Measurements from ENCODE around the gene NINJ1.

The NINJ1 gene

DNA sequence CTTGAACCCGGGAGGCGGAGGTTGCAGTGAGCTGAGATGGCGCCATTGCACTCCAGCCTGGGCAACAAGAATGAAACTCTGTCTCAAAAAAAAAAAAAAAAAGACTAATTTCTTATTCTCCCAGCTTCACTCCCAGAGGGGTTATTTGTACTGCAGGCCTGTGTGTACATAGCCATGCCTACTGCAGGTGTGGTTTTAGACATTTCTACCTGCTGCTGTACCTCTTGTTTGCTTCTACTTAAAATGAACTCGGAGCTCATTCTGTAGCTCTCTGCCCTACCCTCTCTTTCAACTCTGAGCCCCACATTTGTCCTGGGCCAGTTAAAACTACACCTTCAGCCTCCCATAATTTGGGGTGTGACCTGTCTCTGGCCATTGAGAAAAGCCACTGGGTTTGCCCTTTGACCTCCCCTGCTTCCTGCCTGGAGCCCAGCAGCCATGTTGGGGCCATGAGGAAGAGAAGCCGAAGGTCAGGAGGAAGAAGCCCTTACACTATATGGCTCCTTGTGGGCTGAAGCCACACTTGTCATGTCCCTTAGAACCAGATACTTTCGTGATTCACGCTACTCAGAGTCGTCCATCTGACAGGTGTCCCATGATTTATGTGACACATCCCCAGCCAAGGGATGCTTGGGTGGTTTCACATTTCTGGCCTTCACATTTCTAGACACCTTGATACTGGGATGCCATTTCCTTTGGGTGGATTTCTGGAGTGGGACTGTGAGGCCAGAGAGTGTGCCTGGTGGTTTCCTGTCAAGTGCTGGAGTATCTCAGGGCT is 47.4 kb downstream of the NINJ1 start:
- no peak for DNase-seq

DNA sequence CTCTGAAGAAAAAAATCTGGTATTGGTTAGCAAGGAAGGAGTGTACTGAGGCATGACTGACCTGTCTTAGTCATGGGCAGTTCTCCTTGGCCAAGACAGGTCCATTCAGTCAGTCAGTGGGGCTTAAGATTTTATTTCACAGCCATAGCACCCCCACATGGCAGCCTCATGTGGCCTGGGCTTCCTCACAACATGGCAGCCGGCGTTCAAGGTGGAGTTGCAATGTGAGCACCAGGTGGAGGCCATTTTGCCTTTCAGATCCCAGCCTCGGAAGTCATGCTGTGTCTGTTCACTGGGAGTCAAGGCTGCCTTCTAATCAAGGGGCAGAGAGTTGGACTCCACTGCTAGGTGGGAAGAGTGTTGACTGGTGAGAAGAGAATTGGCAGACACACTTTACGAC is 48.4 kb downstream of the NINJ1 start:
- DNase-seq, result no peak

DNA sequence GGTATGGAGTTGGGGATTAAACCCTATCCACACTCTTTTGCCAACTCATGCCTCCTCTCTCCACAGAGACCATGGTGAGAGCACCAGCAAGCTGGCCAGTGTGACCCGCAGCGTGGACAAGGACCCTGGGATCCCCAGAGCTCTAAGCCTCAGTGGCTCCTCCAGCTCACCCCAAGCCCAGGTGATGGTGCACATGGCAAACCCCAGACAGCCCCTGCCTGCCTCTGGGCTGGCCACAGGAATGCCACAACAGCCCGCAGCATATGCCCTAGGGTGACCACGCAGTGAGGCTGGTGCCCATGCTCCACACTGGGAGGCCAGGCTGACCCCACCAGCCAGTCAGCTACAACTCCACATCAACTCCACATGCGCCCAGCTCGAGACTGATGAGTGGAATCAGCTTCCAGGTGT is 49.6 kb downstream of the NINJ1 start:
- no peak for DNase-seq

DNA sequence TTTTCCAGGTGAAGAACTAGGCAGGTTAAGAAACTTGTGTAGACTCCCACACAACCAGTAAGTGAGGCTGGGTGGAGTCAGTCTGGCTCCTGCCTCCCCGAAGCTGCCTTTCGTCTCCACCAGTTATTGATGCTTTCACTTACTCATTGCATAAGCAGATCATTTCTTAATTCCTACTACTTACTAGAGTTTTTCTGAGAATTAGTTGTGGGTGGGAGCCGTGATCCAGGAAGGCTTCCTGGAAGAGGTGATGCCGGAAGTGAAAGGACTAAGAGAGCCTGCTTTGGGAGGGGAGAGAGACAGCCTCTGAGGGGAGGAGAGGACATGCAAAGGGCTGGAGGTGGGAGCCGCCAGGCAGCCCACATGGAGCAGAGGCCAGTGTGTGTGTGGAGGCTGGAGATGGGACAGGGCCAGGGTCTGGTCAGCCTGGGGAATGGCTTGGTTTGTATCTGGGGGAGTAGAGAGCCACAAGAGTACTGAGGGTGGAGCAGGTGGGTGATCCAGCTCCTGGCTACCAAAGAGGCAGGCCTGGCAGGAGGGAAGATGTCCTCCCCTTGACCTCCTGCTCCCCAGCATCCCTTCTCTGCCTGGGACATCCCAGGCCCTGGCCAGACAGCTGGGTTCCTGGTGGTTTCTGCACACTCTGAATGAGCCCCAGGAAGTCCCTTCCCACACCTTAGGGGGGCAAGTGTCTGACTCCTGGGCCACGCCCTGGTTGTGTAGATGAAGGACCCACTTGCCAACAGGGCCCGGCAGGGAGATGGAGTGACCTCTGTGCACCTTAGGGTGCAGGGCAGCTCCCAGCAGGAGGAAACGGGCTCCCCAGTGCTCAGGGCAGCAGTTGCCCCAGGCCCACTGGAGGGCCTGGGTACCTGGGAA is 50.2 kb downstream of the NINJ1 start:
- DNase-seq, result no peak

DNA sequence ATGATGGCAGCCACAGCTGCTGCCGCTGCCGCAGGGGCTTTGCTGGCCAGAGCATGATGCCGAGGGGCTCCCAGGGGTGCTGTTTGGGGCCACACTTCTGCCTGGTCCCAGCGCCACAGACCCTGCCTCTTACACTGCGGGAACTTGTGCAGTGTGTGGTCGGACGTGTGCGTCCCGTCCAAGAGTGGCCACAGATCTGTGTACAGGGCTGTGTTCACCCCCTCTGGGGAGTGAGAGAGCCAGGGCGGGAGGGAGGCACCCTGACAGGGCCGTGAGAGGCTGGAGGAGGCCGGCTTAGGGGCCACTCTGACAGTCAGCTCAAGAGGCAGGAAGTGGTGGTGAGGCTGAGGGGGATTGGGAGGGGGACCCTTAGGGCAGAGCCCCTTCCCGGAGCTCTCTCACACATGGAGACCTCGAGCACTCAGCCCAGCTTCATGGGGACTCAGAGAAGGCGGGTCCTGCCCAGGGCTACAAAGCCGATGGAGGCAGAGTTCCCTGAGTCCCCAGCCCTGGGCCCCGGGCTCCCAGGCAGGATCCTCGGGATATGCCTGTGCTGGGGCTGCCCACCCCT is 51.1 kb downstream of the NINJ1 start:
- DNase-seq, result no peak

DNA sequence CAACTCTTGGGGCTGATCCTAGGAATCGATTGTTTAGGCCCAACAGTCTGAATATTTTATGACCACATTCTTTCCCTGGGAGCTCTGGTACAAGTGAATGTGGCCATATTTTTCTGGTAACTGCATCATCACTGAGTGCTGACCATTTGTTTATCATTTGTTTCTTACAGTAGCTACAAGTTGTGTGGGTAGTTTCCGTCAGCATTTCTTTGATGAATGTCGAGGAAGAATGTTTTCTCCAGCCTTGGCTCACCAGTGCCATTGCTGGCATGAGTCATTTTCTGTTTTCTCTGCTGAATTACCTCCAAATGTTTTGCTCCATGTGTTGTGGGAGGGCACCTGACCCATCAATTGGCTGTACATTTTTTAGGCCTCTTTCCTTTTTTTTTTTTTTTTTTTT is 52.1 kb downstream of the NINJ1 start:
- DNase-seq, result no peak

DNA sequence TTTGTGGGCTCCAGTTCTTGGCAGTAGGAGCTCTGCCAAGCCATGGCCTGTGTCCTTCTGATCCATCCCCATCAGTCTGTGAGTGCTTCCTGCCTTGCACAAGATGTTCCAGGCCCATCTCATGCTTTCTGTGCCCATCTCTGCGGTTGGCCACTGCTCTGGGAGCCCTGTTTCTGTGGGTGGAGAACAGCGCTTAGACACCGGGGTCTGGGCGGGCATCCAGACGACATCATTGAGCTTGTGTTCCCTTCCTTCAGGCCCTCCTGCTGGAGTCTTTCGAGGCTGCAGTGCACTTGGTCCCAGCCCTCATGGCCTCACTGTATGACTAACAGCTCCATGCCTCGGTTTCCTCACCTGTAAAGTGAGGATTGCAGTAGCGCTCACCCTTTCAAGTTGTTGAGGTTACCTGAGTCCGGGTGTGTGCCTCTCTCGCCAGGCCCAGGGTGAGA is 52.9 kb downstream of the NINJ1 start:
- no peak for DNase-seq

DNA sequence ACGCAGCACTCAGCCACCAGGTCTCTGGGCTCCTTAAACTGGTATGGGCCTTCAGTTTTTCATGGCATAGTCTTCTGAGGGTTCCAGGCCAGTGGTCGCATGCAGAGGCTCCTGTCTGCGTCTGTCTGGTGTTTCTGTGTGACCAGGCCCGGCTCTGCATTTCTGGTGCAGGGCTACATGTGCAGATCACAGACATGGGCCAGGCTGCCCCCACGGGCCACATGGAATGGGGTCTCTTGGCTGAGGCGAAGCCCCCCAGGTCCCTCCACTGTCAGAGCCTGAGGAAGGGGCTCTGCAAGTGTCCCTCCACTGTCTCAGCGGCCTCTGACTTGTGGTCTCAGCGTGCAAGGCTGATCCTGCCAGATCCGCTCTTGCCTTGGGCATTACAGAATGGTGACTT is 53.6 kb downstream of the NINJ1 start:
- no peak for DNase-seq

DNA sequence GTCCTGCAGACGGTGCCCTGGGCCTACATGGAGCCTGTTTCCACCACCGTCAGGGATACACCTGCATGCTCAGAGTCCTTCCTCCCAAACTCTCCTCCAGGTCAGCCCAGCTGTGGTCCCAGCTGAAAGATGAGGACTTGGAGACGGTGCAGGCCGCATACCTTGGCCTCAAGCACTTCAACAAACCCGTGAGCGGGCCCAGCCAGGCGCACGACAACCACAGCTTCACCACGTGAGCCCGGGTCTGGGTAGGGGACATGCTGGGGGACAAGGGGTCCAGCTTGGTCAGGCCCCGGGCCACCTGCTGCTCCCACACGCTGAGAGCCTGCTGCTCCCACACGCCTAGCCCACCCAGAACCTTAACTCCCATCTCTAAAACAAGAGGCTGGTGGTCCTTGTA is 54.7 kb downstream of the NINJ1 start:
- DNase-seq, result no peak

DNA sequence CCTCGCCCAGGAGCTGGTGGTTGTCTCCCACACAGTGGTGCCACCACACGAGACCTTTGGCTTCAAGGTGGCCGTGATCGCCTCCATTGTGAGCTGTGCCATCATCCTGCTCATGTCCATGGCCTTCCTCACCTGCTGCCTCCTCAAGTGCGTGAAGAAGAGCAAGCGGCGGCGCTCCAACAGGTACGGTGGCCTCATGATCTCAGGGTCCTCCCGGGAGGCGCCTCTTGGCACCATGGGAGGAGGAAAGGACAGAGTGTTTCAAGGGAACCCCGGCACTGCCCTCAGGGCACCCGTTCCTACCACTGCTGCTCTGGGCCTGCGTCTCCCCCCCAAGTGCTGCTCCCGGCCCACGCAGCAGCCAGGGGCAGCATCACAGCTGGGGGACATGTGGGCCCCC is 56.2 kb downstream of the NINJ1 start:
- no peak for DNase-seq

DNA sequence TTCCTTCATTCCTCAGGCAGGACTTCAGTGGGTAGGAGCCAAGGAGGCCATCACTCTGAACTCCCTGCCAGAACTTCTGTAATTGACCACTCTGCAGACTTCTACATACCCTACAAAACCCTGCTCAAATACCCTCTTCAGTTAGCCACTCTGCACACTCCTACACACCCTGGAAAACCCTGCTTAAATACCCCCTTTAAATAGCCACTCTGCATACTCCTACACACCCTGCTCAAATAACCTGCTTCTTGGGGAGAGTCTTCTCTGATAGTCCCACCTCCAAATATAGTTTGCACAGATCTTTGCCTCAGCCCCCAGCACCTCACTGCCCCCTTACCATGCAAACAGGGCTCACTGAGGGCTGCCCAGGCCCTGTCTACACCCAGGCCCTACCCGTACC is 56.7 kb downstream of the NINJ1 start:
- no peak for DNase-seq

DNA sequence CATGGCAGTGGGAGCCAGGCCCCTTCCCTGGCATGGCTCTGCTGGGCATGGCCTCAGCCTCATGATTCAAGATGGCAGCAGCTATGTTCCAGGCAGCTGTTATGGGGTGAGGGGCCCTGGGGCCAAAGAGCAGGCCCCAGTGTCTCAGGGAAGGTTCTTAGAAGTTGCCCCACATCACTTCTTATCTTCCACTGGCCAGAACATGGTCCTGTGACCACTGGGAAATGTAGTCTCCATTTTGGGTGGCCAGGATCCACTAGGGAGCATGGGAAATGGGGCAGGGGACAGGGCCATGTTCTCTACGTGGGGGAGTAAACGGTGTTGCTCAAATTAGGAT is 57.3 kb downstream of the NINJ1 start:
- no peak for DNase-seq

DNA sequence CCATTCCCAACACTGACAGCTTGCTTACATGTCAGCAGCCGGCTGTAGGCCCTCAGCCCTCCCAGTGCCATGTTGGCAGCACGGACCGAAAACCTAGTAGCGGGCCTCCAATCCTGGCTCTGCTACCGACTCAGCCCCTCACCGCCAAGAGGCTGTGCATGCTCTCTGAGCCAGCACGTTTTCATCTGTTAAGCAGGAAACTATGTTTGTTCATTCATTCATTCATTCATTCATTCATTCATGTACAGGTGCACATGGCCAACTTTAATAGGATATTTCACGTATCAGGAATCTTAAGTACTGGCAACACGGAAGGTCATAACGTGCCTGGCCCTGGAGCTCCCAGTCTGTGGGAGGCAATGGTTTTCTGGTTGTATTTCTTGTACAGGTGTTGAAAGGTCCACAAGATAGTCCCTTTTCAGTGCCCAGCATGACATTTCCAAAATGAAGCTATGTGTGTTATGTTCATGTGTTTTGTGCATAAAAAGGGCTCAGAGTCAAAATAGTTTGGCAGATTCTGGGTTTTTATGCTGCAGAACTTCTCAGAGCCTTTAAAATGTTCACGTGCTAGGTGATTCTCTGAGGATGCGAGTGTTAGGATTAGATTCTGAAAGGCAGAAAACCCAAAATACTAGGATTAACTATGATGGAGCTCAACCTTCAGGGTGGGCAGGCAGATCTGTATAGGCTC is 57.8 kb downstream of the NINJ1 start:
- DNase-seq, result no peak

DNA sequence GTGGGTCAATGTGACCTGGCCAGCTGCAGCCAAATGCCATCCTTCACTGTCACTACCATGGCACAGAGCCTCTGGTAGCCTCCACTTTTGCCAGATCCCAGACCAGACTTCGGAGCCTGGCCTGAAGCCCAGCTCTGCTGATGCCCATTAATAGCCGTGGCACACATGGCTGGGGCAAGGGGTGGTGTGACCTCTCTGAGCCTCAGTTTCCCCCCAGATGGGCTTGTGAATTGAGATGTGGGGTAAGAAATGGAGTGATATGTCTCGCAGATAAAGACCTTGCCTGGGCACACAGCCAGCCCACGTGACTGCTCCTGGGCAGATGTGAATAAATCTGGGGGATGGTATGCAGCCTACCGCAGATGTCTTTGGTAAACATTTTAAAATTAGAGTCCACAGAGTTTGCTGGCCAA is 61.7 kb downstream of the NINJ1 start:
- DNase-seq, result no peak

Data from NCI-H526 treated with DMSO at 0.1 percent for 48 hours (cell line).